Raji (cell line): ENCODE measurements around the gene TMEM87B.

Source experiments
- POLR2A ChIP-seq: IDR thresholded peaks from 2 replicates; pipeline ENCODE4 v1.6.1; 2011; ENCODE audit warnings: low read depth, low read length, control low read depth; ENCODE audit not compliant: insufficient read depth

The TMEM87B gene

DNA sequence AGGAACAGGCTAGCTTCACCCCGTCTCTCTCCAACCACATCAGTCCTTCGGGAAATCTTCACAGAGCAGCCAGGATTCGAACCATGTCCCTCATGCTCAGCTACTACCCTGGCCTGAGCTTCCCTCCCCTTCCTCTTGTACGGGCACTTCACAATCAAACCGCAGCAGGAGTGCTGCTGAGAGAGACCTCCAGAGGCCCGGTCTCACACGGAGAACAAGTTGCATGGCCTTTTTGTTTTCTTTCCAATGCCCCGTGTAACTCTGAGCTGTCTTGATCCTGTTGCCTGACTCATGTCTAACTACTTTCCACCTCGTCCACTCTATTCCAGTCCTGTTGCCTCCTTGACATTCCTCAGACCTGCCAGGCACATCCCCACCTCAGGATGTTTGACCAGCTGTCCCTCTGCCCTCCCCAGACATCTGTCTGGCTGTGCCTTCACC lies 108.5 kb downstream of the TMEM87B start:
- no peak for TF ChIP-seq POLR2A

DNA sequence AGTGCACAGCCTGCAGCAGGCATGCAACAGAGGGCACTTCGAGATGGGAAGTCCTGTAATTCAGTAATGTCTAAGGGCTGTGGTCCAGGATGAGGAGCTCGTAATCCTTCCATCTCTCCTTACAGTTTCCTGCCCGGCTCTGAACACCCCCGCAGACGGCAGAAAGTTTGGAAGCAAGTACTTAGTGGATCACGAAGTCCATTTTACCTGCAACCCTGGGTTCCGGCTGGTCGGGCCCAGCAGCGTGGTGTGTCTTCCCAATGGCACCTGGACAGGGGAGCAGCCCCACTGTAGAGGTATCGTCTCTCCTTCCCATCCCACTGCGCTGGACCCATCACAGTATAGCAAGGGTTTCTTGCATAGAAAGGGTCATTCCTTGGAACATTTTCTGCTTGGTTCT lies 109.8 kb downstream of the TMEM87B start:
- no peak for TF ChIP-seq POLR2A

DNA sequence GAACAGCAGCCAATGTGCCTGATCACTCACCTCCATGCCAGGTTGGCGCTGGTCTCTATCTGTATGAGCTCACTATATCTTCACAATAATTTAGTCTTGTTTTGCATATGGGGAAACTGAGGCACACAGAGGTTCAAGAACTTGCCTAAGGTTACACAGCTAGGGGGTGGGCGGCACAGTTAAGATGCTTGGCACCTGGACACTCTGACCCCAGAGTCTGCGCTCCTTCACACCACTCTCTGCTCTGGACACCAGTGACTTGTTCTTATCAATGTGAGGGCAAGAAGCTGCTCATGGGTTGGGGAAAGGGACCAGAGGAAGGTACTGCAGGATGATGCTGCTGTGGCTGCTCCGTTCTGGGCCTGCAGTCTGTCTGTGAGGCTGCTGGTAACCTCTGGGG lies 110.2 kb downstream of the TMEM87B start:
- TF ChIP-seq POLR2A: no peak

DNA sequence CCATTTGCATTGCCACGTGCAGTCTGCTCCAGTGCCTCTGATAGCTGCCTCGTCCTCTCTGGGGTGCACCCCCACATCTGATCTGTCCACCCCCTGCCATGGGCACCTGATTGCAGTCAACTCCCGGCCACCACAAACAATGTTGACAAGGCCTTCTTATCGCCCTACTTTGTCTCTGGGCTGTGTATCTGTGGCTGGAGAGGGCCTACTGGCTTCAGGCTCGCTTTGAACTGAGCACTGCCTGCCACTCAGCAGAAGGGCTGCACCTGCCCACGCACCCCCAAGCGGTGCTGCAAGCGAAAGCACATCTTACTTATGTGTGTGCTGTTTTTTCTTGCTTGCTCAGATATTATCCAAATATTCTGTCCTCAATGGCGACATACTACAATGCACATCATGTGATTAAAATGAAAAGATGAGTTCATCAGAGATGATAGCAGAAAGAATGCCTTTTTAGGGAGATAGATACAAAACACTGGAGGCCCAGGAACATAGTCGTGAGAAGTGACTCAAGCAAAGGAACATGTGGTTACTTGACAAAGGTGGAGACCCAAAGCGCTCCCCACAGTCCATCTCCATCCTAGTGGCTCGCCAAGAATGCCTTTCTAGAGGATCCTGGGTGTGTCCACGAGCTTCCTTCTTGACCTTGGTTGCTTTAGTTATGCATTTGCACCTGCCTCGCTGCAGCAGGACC lies 111.9 kb downstream of the TMEM87B start:
- no peak for TF ChIP-seq POLR2A

DNA sequence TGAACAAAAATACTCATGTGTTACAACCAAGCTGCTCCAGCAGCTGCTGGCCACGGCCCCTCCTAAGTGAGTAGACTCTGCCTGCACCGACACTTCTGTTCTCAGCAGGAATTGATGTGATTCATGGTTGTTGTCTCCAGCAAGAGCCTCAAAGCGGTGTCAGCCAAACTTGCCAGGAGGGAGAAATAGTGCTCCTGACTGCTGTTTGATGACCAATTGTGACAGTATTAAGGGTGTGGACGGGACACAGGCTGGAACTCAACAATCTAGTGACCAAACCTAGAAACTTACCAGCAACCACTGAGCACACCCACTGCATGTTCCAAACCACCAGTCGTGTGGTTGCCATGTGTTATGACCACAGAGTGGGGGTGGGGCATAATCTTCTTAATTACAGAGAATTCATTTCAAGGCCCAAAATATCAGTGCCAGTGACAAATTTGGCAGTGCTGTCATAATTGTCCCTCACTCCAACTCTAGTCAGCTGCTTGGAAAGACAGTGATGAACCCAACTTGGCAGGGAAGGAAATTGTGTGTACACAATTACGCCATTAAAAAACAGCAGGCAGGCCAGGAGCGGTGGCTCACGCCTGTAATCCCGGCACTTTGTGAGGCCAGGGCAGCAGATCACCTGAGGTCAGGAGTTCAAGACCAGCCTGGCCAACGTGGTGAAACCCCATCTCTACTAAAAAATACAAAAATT lies 113.5 kb downstream of the TMEM87B start:
- TF ChIP-seq POLR2A: no peak
